Endometrial microvascular endothelial cells (primary cell): ENCODE data around the gene RUNX1. TPM values are rescaled to one million over a fixed set of nuclear protein-coding genes. Genes with fewer than 3 reads are reported as not detected.

Source experiments
- in situ Hi-C: cut with HindIII; loops from 2 replicates; pipeline ENCODE4 v1.10.0; 2017; ENCODE audit warnings: low sequenced_read_pairs, low pct_unique_long_range_greater_than_20kb; ENCODE audit errors: inconsistent ontology term
- total RNA-seq: library from RNA; depleted of rRNA; stranded (reverse); fragments of >200 nt; gene quantifications from one replicate; pipeline ENCODE4 v1.2.3, GENCODE V29; 2015; ENCODE audit errors: inconsistent ontology term

The RUNX1 gene
- total RNA-seq, 1 donor from 2014 or later, result 14.5 TPM

DNA sequence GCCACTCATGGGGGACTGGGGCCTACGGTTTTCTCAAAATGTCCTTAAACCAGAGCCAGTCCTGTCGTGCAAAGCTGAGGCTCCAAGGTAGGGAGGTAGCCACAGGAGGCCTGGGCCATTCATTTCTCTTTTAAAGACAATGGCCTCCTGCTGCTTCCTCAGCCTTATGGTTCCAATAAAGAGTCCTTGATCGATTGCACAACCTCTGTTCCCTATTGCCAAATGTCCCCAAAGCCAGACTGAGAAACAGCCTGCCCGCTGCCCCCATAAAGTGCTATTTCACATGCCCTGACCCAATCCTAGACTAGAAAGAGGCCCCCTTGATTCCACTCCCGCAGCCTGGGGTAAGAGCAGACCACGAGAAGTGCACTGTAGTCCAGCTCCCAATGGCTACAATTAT lies 213.6 kb downstream of the RUNX1 start:
- in situ Hi-C loops, result no loop called here

DNA sequence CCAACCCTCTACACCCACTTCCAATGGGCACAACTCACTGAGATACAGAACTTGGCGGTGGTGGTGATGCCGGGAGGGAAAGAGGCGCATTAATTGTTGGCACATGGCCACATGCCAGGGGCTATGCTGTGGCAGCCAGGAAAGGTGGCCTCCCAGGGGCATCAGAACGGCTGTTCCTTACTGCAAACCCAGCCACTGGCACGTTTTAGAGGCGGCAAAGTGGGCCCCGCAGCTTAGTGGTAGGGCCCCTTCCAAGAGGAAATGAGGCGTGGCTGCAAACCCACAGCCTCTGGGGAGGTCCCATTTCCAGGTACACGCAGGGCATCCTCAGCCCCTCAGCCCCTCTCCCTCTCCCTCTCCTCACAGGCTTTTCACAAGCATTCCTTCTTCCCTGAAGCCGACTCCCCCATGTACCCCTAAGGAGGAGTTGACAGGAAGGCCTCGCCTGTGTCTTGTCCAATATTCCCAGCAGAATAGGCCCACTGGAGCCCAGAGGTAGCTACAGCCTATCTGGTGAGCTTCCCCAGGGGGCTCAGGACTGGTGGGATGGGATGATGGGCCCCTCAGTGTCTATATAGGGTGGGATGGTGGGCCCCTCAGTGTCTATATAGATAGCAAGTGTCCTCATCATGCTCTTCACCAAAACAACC lies 214.1 kb downstream of the RUNX1 start:
- in situ Hi-C loops, result no loop called here

DNA sequence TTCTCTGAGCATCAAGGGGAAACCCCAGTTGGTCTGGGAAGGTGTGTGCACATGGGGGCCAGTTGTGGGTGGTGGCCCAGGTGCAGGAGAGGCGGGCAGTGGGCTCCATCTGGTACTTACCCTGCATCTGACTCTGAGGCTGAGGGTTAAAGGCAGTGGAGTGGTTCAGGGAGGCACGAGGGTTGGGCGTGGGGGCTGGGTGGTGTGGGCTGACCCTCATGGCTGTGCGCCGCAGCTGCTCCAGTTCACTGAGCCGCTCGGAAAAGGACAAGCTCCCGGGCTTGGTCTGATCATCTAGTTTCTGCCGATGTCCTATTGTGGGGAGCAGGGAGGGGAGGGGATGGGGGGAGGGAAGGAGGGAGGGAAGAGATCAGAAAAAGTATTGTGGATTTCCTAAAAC lies 214.8 kb downstream of the RUNX1 start:
- in situ Hi-C loops, result no loop called here

DNA sequence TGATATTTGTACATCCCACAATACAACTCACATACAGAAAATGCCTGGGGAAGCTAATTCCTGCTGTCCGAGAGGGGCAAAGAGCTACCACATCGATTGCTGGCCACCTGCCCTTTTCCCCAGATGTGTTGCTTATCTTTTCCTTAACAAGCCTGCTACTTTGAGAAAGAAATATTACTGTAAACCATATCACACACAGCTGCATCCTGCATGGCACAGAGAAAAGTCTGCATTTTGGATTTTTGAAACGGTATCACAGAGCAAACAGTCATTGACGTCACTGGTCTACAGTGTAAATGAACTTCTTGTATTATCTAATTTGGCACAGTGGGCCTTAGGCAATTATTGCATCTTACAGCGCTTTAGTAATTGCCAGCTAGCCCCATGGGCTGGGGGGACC lies 215.6 kb downstream of the RUNX1 start:
- in situ Hi-C loops, result no loop called here

DNA sequence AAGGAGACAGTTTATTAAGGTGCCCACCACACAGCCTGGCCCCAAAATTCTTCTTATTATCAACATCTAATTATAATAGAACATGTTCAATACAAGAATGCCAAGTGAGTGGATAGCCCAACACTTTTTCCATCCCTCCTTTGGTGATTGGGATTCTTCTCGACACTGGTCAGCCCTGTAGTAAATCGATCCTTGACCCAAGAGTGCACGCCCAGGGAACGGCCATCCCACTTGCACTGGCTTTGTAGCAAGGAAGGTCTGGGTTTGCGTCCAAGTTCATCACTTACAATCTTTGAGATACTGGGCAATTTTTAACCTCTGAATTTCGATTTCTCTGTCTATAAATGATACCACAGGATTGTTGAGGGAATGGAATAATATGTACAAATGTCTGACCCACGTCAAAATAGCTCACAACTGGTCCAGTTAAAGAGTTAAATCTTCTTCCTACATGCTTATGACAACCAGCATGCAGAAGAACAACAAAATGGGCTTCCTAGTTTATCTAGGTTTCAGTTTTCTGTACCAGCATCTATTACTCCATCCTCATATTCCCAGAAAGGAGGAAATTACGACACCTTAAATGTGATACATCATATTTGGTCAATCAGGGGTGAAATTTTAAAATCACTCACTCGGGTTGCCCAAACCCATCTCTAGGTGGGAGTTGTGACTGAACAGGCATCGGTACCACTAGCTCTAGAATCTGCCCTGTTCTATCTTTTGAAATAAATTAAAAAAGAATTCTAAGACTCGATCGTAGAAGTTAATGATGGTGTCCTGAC lies 218.5 kb downstream of the RUNX1 start:
- in situ Hi-C loops, result no loop called here

DNA sequence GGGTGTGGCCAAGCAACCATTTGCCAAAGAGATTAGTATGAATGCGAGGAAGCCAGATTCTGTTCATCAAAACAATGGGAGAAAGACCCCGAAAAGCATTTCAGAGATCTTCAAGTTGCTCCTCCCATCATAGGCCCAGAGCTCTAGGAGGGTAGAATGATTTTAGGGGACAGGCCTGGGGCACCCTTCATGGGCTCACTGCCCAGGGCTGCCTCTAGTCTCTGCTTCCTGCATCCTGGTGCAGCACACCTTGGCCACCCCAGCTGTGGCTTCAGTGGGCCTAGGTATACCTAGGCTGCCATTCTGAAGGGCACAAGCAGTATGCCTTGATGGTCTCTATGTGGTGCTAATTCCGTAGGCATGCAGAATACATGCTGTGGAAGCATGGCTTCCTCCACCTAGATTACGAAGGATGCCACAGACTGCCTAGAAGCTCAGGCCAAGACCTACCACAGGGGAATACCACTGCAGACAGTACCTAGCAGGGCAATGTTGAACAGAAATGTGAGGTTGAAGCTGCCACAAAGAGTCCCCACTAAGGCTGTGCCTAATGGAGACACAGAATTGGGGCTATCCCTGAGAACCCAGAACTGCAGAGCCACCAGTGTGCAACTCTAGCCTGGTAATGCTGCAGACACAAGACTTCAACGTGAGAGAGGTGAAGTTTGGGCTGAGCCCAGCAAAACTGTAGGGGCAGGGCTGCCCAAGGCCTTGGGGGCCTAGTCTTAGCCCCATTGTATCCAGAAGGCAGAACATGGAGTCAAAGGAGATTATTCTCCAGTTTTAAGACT lies 221.5 kb downstream of the RUNX1 start:
- in situ Hi-C loops, result no loop called here

DNA sequence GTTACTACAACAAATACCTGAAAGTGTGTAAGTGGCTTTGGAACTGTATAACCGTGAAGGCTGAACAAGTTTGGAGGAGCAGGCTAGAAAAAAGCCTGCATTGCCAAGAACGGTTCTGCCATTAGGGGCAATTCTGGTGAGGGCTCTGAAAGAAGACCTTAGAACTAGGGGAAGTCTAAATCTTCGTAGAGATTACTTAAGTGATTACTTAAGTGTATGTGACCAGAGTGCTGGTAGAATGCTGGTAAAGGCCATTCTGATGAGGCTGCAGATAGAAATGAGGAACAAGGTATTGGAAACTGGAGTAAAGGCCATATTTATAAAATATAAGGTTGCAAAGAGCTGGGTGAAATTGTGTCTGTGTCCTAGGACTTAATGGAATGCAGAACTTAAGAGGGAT lies 222.3 kb downstream of the RUNX1 start:
- in situ Hi-C loops, result no loop called here

DNA sequence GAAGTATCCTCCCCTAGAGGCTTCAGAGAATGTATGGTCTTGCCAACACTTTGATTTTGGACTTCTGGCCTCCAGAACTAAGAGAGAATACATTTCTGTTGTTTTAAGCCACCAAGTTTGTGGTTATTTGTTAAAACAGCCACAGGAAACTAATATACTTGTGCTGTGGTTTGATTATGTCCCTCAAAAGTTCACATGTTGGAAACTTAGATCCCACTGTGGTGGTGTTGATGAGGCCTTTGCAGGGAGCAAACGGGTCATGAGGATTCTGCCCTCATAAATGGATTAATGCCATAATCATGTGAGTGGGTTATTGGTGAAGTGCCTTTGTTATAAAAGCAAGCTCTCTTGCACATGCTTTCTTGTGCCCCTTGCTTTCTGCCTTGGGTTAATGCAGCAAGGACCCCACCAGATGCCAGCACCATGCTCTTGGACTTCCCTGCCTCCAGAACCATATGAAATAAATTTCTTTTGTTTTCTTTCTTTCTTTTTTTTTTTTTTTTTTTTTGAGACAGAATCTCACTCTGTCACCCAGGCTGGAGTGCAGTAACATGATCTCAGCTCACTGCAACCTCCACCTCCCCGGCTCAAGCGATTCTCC lies 223.1 kb downstream of the RUNX1 start:
- in situ Hi-C loops, result no loop called here

DNA sequence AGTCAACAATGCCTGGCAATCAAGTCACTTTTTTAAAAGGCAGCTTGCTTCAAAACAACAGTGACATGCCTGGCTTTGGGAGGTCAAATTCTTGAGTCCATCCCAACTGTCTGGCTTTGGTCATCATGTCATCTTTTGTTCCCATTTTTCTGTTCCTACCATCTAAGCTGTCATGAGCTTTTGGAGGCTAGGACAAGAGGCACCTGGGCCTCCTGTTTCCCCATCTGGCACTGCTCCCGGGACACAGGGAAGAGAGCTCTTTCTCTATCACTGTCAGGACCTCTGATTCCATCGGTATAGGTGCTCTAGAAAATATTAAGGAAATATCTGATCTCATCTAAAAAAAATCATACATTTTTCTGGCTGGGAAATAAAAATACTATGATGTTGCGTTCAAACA lies 224.0 kb downstream of the RUNX1 start:
- in situ Hi-C loops, result no loop called here

DNA sequence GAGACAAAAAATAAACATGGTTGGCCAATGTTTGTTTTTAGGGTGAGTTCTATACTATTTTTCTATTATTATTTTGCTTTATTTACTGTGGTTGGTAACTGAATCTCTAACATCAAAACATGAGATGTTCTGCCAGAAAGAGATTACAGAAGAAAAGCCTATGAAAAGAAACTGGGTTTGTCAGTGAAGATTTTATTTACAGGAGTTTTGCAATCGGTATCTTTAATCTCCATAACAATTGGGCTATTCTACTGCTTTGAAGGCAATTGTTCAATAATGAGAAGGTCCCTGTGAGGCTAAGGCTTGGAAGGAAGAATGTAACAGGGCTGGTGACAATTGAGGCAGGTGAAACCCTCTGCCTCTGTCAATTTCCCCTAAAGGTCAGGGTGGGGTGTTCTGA lies 224.8 kb downstream of the RUNX1 start:
- in situ Hi-C loops, result no loop called here

DNA sequence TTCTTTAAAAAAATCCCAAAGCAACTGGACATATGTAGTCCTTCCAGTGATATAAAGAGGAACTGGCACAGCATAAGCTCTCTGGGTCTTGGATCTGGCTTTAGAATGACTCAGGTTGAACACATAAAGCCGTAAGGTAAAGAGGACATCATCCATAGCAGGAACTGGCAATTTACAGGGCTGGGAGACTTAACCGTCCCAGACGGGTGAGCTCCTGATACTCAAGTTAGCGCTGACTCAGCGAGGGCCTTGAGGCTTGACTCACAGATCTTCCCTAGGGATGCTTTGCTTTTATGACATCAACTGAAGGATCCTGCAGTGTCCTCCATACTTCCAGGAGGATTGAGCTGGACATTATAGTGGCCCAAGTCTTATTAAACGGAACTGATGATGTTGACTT lies 226.2 kb downstream of the RUNX1 start:
- in situ Hi-C loops, result no loop called here

DNA sequence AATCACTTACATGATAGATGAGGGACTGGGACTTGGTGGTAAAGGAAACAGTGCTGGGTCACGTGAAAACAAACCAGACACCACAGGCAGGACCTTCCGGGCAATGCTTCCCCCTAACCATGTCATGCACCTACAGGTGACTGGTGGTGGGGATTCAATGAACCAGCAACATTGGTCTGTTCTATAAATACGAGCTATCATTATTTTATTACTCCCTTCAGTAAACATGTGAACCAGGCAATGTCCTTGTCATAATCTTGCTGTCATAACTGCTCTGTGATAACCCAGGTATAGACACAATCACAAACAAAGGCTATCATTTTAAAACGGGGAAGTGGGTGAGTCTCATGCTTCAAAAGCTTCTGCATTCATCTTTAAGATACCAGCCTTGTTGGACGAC lies 226.9 kb downstream of the RUNX1 start:
- in situ Hi-C loops, result no loop called here

DNA sequence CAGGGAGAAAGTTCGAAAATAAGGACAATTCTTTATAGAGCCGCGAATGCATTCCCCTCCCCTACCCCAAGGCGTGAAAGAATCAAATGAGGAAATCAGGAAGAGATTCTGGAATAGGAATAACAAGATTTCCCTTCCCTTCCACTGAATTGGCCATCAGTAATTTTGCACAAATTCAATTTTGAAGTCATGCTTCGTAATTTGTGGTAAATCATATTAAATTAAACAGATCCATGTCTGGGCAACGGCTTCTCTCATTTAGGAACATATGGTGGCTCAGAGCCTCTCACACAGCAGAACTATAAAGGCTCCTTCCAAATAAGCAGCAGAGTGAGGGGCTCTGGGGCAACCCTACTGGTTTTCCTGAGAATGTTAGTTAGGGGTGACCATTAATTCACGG lies 227.4 kb downstream of the RUNX1 start:
- in situ Hi-C loops, result no loop called here

DNA sequence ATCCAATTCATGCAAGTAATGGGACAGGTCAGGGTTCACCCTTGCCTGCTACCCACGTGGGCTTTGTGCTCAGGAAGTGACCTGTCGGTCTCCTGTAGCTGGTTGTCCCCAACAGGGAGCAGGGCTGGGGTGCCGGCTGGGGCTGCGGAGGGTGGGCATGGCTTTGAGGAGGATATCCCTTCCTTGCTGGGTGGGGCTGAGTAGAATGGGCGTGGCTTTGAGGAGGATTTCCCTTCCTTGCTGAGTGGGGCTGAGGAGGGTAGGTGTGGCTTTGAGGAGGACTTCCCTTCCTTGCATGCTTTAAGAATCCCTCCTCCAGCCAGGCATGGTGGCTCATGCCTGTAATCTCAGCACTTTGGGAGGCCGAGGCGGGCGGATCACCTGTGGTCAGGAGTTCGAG lies 229.1 kb downstream of the RUNX1 start:
- in situ Hi-C loops, result no loop called here

DNA sequence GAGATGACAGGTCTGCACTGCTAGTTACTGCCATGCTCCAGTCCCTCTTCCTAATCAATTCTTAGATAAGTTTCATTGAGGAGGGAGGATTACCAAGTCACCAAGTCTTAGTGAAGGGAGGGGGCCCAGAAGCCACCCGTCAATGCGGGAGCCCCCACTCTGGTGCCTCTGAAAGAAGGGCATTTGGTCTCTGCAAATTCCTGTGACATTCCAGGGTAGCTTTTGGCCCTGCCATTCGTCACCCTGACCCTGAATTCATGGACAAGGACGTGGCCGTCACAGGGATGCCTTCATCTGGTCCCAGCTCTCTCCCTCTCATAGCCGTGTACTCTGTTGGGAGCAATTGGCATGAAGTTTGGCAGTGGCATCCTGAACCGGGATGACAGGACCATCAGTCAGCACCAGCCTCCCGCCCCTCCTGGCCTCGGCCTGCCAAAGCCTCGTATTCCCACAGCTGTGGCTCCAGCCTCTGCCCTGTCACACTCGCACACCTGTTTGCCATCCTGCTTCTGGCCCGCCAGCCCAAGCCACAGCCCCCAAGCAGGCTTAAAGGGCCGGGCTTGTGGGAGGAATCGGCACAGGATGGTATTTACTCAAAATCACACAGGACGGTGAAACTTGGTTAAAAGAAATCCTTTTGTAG lies 229.6 kb downstream of the RUNX1 start:
- in situ Hi-C loops, result no loop called here

DNA sequence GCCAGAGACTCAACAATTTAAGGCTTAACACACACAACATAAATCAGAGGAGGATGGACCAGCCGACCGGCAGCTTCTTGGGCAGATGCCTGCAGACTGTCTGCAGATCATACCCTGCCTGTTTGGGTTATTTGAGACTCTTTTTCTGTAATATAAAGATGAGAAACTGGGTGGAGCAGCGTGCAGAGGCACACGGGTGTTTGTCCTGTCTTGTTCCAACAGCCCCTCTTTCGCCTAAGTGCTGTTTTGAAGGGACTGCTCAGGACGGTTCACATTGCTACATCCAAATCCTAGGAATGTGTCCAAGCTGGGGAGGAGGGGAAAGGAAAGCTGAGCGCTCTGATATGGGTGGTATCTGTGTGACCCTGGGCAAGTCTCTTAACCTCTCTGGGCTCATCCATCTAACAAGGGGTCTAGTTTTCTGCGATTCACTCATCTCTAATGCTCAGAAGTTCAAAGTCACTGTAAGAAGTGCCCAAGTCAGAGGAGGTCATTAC lies 230.4 kb downstream of the RUNX1 start:
- in situ Hi-C loops, result no loop called here

DNA sequence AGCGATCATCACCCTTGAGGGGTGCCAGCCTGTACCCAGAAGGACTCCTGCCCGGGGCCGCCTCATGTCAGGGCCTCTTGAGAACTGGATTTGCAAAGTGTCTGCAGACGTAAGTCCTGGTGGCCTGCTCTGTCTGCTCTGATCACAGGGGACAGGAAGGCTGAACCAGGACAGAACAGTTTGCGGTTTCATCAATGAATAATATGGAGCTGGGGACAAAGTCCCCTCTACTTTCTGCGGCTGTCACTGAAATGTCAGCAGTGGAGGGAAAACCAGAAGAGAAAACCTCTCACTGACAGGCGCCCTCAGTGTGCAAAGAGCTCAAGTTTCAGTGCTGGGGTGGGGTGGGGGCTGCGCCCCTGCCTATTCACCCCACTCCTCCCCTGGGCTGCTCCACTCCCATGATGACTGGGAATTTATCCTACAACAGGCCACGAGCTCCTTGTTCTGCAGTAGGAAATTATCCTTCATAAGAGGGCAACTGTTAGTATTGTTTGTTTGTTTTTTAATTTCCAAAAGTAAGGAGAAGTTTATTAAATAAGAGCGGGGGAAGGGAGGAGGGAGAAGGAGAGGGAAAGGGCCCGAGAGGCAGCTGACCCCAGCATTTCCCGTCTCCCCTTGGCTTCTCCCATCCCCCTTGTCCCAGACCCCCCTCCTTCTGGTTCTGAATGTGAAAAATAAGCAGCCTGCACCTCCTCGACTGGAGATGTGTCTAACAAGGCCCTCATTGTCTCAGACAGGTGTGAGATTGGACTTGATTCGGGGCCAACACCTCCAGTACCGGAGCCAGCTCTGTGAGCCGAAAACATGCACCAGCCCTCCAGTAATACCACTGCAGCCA lies 231.1 kb downstream of the RUNX1 start:
- in situ Hi-C loops, result no loop called here
